ENCODE measurements around the gene E2F4.

Gene E2F4

DNA sequence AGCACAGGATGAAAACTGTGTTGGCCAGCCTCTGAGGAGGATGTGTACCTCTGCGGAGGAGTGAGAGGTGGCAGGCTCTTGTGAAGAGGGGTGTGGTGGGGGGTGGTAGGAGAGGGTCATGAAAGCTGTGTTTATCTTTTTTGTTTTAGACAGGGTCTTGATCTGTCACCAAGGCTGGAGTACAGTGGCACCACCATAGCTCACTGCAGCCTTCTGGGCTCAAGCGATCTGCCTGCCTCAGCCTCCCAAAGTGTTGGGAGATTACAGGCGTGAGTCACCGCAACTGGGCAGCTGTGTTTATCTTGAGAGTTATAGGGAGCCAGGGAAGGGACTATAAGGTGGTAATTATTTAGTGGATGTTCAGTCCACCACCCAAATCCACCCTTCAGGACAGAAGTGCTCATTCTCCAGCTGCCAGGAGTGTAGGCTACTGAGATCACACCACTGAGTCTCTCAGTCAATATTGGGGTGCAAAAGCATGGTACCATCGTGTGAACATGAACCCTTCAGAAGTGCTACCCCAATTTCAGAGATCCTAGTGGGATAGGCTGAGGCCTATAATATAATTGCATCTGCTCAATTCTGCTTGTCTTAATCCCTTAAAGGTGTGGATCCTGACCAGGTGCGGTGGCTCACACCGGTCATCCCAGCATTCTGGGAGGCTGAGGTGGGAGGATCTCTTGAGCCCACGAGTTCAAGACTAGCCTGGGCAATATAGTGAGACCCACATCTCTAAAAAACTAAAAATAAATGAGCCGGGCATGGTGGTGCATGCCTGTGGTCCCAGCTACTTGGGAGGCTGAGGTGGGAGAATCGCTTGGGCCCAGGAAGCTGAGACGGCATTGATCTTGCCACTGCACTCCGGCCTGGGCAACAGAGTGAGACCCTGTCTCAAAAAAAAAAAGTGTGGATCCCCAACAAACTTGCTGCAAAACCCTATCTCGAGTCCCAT, 1.2 kb upstream of the E2F4 start:
- no peak for DNase-seq (ENCODE audit: low read depth)

DNA sequence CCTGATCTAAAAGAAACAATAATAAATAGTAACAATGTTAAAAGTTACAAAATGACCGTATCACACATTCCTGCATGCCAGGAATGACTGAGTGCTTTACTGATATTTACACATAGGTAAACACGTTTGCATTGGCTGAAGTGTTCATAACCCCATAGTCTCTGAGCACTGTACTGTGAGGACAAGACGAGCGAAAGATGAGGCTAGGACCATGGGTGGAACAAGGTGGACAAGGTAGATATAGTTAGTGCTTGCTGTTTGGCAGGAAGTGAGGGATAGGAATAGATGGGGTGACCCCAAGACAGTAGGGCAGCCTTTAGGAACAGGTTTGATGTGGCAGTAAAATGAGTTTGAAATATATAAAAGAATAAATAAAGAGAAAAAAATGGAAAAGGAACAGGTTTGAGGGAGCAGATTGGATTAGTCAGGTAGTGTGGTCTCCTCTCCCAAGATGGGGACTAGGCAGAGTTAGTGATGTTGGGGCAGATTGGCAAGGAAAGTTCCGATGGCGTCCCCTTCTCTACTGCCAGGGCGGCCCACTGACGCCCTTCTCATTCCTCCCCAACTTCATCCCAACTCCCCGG, 452 bp upstream of the E2F4 start:
- DNase-seq (ENCODE audit: low read depth) = no peak

DNA sequence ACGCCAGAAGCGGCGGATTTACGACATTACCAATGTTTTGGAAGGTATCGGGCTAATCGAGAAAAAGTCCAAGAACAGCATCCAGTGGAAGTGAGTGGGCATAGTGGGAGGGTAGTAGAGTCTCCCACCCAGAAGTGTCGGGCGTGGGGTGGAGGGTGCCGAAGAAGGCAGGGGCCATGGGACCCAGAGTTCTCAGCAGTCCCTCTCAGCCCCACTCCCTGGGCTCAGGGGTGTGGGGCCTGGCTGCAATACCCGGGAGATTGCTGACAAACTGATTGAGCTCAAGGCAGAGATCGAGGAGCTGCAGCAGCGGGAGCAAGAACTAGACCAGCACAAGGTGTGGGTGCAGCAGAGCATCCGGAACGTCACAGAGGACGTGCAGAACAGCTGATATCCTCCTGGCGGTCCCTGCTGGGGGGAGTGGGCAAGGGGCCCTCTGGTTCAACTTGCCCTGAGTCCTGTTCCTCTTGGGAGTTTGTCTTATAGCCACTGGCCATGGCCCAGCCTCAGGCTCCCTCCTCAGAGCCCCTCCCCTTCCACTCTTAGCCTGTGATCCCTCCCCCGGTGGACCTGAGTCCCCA, 916 bp downstream of the E2F4 start:
- DNase-seq (ENCODE audit: low read depth) = no peak

DNA sequence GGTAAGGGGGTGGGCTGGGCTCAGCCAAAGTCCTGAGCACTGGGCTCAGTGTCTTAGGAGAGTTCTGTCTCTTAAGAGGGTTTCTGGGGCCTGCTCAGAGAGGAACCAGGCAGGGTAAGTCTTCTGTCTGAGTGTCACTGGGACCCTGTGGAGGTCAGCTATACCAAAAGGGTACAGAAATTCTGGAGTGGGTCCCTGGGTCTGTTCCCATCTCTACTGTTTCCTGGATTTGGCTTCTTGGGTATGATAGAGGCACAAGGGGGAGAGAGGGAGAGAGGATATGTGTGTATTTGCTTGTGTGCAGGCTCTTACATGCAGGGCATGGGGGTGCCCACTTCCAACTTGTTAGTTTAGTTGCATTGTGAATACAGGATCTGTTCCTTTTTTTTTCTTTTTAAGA, 1.6 kb downstream of the E2F4 start:
- DNase-seq (ENCODE audit: low read depth) = no peak

DNA sequence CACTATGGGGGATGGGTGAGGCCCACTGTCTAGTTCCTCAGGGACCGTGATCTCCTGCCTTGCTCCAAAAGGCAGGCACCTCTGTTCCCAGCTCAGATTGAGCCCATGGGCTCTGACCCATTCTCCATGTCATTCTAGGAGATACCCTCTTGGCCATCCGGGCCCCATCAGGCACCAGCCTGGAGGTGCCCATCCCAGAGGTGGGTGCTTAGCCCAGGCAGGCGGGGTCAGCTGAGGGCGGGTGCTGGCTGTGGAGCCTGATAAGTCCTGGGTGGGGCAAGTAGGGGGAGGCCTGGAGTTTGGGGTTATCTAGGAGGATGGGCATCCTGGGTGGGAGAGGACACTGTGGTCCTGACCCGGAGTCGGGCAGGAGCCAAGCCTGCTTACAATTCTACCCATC, 2.3 kb downstream of the E2F4 start:
- DNase-seq (ENCODE audit: low read depth) = no peak

DNA sequence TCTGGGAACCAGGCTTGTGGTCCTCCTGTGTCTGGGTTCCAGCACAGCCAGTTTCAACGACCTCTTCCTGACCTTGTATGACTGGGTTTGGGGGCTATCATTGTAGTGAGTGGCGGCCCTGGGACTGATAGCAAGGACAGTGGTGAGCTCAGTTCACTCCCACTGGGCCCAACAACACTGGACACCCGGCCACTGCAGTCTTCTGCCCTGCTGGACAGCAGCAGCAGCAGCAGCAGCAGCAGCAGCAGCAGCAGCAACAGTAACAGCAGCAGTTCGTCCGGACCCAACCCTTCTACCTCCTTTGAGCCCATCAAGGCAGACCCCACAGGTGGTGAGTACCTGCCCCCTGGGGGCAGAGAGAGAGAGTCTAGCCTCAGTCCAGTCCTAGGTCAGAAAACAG, 3.7 kb downstream of the E2F4 start:
- DNase-seq (ENCODE audit: low read depth) = no peak

DNA sequence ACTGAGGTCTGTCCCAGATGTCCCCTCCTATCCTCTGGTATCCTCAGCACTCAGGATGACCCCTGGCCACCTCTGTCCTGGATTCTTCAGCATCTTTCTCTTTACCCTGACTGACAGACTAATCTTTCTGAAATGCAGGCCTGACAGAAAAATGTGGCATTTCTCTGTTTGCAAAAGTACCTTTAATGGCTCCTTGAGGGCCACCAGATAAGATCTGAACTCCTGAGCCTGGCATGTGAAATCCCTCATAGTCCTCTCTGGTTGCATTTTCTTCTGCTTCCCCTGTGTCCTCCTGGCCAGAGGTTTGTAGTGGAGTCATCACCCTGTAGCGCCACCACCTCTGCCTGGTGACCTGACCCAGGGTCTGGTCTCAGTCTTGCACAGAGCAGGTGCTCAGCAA, 4.9 kb downstream of the E2F4 start:
- DNase-seq (ENCODE audit: low read depth) = no peak

DNA sequence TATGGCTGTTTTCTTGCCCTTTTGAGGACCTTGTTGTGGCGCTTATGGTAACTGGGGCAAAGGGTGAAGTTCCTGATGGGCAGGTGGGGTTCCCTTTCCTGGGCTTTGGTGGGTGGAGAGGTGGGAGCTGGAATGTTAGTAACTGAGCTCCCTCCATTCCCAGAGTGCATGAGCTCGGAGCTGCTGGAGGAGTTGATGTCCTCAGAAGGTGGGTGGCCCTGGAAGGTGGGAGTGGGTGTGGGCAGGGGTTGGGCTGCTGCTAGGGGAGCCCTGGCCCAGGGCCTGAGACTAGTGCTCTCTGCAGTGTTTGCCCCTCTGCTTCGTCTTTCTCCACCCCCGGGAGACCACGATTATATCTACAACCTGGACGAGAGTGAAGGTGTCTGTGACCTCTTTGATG, 5.7 kb downstream of the E2F4 start:
- no peak for DNase-seq (ENCODE audit: low read depth)

DNA sequence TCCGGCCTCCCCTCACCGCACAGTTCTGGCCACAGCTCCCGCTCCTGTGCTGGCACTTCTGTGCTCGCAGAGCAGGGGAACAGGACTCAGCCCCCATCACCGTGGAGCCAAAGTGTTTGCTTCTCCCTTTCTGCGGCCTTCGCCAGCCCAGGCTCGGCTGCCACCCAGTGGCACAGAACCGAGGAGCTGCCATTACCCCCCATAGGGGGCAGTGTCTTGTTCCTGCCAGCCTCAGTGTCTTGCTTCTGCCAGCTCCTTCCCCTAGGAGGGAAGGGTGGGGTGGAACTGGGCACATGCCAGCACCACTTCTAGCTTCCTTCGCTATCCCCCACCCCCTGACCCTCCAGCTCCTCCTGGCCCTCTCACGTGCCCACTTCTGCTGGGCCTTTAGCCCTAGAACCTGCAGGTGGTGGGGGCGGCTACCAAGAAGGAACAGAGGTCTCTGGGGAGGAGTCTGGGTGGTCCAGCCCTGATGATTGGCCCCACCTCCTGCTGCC, 6.3 kb downstream of the E2F4 start:
- DNase-seq (ENCODE audit: low read depth) = no peak

DNA sequence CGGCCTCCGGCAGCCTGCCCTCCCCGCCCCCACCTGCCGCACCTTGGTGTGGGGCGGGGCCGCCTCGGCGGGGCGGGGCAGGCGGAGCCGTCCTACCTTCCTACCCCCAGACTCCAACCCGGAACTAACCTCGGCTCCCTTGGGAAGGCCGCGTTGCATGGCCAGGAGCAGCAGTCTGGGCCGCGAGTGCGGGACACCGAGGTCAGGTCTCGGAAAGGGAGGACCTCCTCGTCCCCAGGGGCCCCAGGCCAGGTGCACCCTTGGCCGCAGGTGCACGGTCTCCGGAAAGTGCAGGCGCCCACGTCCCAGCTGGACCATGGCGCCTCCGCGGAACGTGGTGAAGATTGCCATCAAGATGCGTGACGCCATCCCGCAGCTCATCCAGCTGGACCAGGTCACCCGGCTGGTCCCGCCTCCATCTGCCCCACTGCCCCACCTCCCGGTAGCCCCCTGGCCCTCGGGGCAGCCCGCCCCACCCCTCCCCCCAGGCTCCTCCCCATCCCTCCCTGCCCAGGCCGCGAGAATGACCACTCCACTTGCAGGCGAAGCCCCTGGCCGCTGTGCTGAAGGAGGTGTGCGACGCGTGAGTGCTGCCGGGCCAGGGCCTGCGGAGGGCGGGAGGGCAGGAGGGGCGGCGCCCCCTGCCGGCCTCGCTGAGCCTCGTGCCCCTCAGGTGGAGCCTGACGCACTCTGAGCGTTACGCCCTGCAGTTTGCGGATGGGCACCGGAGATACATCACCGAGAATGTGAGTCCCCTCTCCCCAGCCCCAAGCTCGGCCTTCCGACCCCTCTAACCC, 7.3 kb downstream of the E2F4 start, which contains the start of gene ELMO3:
ELMO3 (plus strand) TSS at position 121 of the 797 bp plus-strand sequence; CDS start at position 317, 196 bp downstream.
- no peak for DNase-seq (ENCODE audit: low read depth)

DNA sequence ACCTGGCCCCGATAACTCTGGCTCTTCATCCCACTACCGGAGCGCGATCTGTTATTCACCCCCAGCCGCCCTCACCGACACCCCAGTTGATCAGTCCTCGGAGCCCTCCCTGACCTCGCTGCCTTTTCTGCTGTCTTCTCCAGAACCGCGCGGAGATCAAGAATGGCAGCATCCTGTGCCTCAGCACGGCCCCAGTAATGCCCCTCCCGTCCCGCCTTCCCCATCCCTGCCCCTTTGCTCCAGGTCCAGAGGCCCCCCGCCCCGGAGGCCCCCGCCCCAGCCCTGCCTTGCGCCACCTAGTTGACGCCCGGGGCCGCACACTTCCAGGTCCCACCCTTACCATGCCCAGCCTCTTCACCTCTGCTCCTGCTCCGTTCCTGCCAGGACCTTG, 7.8 kb downstream of the E2F4 start:
- DNase-seq (ENCODE audit: low read depth) = no peak

DNA sequence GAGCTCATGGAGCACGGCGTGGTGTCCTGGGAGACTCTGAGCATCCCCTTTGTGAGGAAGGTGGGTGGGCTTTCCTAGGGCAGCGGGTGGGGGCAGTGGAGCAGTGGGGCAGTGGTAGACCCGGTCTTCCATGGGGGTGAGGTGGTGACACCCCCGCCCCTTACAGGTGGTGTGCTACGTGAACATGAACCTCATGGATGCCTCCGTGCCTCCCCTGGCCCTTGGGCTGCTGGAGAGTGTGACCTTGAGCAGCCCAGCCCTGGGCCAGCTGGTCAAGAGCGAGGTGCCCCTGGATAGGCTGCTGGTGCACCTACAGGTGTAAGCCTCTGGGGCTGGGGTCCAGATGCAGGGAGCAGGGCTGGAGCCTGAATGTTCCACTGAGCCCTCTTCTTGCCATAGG, 8.5 kb downstream of the E2F4 start:
- no peak for DNase-seq (ENCODE audit: low read depth)

DNA sequence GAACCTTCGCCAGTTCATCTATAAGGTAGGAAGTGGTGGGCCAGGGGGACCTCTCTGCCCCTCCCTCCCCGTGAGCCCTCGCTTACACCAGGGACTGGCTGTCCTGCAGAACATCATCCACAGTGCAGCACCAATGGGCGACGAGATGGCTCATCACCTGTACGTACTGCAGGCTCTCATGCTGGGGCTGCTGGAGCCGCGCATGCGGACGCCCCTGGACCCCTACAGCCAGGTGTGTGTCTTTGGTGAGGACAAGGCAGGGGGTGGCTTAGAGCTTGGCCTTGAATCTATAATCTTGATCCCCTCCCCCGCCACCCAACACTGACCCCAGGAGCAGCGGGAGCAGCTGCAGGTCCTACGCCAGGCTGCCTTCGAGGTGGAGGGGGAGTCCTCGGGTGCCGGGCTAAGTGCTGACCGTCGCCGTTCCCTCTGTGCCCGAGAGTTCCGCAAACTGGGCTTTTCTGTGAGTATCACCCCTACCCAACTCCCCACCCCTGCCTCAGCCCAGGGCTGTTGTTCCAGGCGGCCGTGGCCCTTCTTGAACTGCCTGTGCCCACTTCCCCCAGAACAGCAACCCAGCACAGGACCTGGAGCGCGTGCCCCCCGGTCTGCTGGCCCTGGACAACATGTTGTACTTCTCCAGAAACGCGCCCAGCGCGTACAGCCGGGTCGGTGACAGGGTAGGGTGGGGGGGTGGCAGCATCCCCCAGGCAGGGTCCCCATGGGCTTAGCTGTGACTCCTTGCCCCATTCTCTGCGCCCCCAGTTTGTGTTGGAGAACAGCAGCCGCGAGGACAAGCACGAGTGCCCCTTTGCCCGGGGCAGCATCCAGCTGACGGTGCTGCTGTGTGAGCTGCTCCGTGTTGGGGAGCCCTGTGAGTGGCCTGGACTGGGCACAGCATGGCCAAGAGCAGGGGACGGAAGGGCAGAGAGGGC, 9.7 kb downstream of the E2F4 start:
- no peak for DNase-seq (ENCODE audit: low read depth)

DNA sequence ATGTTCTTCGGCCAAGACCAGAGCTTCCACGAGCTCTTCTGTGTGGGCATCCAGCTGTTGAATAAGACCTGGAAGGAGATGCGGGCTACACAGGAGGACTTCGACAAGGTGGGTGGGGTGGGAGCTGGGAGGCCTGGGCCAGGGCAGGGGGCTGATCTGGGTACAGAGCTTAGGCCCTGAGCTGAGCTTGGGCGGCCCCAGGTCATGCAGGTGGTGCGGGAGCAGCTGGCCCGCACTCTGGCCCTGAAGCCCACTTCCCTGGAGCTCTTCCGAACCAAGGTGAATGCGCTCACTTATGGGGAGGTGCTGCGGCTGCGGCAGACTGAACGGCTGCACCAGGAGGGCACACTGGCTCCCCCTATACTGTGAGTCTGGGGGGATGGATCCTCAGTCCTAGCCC, 10.5 kb downstream of the E2F4 start:
- no peak for DNase-seq (ENCODE audit: low read depth)

DNA sequence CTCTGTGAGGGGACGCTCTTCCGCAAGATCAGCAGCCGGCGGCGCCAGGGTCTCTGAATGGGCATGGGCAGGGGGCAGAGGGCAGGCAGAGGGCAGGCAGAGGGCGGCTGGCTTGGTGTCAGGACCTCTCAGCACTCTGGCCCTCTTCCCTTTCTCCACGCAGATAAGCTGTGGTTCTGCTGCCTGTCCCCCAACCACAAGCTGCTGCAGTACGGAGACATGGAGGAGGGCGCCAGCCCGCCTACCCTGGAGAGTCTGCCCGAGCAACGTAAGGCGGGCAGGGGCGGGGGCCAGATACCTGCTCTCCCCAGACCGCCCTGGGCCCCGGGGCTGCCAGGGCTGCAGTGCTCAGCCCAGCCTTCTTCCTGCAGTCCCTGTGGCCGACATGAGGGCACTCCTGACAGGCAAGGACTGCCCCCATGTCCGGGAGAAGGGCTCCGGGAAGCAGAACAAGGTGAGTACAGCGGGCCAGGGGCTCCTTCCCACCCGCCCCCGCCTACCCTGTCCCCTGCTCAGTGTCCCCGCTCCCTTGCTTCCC, 11.1 kb downstream of the E2F4 start:
- no peak for DNase-seq (ENCODE audit: low read depth)

DNA sequence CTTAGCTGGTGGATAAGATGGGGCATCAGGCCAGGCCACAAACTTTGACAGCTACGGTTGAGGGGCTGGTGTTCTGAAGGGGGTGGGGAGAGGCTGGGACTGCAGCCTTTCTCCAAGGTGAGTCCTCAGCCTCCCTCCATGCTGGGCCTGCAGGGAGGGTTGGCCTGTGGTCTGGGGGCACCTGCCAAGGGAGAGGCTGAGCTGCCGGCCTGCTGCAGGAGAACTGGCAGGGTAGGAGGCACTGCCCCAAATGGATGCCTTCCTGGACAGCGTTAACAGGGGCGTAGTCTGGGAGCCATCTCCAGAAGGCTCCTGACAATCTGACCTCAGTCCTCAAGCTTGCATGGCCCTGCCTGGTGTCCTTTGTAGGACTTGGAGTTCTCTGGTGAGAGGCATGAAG, 12.1 kb downstream of the E2F4 start:
- DNase-seq (ENCODE audit: low read depth) = no peak

DNA sequence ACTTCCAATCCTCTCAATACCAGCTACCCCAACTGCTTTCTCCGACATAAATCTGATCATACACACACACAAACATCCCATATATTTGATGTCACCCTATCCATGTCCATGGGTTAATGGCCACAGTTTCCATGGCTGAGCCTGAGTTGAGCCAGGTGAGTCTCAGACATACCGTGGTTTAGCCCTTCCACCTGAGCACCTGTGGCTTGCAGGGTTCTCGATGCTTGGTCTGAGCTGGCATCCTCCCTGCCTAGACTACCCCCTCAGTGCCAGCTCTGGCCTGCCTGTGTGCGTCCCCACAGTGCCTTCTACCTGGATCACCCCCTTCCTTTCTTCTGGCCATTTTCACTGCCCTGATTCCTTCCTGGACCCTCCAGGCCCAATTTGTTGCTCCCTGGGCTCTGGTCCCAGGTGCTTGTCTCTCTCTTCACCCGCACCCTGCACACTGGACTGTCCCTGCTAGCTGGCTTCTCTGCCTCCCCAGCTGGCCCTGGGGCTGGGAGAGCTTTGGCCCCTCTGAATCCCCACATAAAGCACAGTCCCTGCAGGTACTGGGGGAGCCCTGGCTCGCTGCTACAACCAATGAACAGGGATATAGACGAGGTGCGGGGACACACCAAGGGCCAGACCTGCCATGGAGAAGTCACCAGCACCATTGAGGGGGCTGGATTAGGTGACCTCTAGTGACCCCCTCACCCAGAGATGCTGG, 14.3 kb downstream of the E2F4 start:
- DNase-seq (ENCODE audit: low read depth) = no peak

DNA sequence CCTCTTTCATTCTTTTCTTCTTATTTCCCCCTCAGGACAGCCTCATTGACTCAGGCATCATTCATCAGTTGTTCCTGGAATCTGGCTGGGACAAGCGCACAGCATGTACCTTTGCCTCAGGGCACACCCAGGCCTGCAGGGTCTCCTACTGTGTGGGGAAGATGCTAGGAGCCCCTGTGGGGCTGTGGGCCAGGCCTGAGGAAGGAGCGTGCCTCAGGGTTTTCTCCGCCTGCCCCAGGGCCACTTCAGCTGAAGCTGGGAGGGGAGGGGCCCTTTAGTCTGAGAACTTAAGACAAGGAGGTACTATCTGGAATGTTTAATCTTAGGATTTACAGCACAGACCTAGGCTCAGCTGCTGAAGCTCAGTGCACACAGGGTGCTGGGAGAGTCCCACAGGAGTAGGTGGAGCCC, 14.9 kb downstream of the E2F4 start:
- no peak for DNase-seq (ENCODE audit: low read depth)

DNA sequence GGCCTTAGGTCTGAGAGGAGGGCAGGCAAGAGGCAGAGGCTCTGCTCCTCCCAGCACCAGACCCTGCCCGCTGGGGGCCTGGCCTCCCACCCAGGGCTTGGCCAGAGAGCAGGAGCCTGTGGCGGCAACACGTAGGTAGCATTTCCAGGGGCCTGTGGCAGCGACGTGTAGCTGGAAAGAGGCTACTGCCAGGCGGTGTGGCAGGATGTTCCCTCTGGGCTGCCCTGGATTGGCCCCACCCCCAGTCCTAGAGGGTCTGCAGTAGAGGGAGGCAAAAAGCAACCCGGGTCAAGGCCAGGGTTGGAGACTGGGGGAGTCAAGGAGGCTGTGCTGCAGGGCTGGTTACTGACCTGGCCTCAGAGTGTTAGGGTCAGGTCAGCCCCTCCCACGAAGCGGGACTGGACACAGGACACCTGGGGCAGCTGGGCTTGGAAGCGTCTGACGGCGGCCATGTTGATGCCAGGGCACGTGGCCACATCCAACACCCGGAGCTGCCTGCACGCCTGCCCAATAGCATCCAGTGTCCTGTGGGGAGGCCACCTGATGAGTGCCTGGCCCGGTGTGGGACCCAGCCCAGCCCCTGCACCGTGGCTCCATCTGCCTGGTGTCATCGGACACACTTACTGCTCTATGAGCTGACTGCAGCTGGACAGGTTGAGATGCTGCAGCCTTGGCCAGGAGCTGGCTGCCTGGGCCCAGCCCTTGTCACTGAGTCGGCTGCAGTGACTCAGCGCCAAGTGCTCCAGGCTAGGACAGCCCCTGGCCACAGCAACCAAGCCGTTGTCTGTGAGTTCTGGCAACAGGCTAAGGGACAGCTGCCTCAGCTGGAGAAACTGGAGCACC, 15.5 kb downstream of the E2F4 start:
- DNase-seq (ENCODE audit: low read depth) = no peak

Data from stimulated activated CD4-positive, alpha-beta T cell treated with anti-CD3 and anti-CD28 coated beads, Interleukin-2, amount 100 ng/mL, for 4 hours (primary cell).